ENCODE data around the gene CSNK2A2.

CSNK2A2 gene

GRCh38 chr16:58198022-58198683 is at the start of gene CSNK2A2:
Gene CSNK2A2, minus strand, starts transcription at chr16:58198106. Its CDS starts 370 bp downstream, at chr16:58197736.
- H3K4me1 Mint-ChIP-seq = peaks cover 16 to 34% of the 10 kb centered on the region in 2 donors

GRCh38 chr16:58243528-58244004 is 45.7 kb upstream of the CSNK2A2 start:
- H3K9me3 Mint-ChIP-seq = no peaks in the 10 kb centered on the region
- H3K27ac Mint-ChIP-seq = peak overlapping the region; percentile 40
- ATAC-seq (replicated peaks) = peak; percentile 99 to 100
- H3K36me3 Mint-ChIP-seq = no peaks in the 10 kb centered on the region
- peaks cover 10 to 19% of the 10 kb centered on the region in 2 donors for H3K4me1 Mint-ChIP-seq
- H3K27me3 Mint-ChIP-seq = peaks cover 33 to 42% of the 10 kb centered on the region in 2 donors
- H3K4me3 Mint-ChIP-seq = peak overlapping the region; percentile 5 to 20
- peak; percentile 66 for DNase-seq

More at GRCh38 chr16:58198022-58198683, at the start of gene CSNK2A2:
- Mint-ChIP-seq H3K27ac (peak within 1 kb of the TSS; percentile 94), H3K4me3 (peak within 1 kb of the TSS; percentile 92), H3K36me3 (peaks cover 16 to 29% of the 10 kb centered on the region in 2 donors), H3K27me3 (peaks cover 18 to 29% of the 10 kb centered on the region in 2 donors), H3K9me3 (no peaks in the 10 kb centered on the region)
- DNase-seq (peak; percentile 44), ATAC-seq (replicated peaks) (peak; percentile 95)

DNA sequence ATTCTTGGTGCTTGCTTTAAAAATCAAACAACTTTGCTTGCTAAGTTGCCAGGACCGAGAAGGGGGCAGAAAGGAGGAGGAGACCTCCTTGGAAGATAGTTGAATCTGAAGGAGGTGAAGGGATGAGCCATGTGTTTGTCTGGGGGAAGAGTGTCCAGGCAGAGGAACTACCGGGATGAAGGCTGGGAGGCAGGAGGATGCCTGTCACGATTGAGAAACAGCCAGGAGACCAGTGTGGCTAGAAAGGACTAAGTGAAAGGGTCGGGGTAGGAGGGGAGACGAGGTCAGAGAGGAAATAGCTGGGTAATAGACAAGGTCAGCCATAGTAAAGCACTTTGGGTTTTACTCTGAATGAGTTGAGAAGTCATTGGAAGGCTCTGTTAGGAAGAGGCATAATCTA is 38.9 kb upstream of the CSNK2A2 start:
- Mint-ChIP-seq H3K4me3 (no peak overlapping the region), H3K27me3 (peaks cover 47 to 50% of the 10 kb centered on the region in 2 donors), H3K36me3 (peaks cover 0 to 1% of the 10 kb centered on the region in 2 donors), H3K27ac (no peak overlapping the region), H3K4me1 (peaks cover 10 to 11% of the 10 kb centered on the region in 2 donors), H3K9me3 (no peaks in the 10 kb centered on the region)
- DNase-seq (no peak), ATAC-seq (replicated peaks) (no peak)

GRCh38 chr16:58236231-58236690 is 38.4 kb upstream of the CSNK2A2 start:
- H3K36me3 Mint-ChIP-seq = peaks cover 0 to 1% of the 10 kb centered on the region in 2 donors
- no peak overlapping the region for H3K27ac Mint-ChIP-seq
- peak; percentile 93 to 97 for ATAC-seq (replicated peaks)
- peaks cover 42 to 44% of the 10 kb centered on the region in 2 donors for H3K27me3 Mint-ChIP-seq
- H3K4me3 Mint-ChIP-seq = peak overlapping the region; percentile 82 to 88
- H3K4me1 Mint-ChIP-seq = peaks cover 10 to 11% of the 10 kb centered on the region in 2 donors
- H3K9me3 Mint-ChIP-seq = no peaks in the 10 kb centered on the region
- peak; percentile 43 for DNase-seq

- Mint-ChIP-seq H3K36me3 (peaks cover 0 to 1% of the 10 kb centered on the region in 2 donors), H3K4me3 (peak overlapping the region; percentile 82 to 88), H3K9me3 (no peaks in the 10 kb centered on the region), H3K27ac (no peak overlapping the region), H3K27me3 (peaks cover 41 to 42% of the 10 kb centered on the region in 2 donors), H3K4me1 (peaks cover 10 to 11% of the 10 kb centered on the region in 2 donors)
- DNase-seq (no peak), ATAC-seq (replicated peaks) (no peak)
Measured at GRCh38 chr16:58235663-58236062, 37.8 kb upstream of the CSNK2A2 start.

GRCh38 chr16:58234831-58235595 is 37.1 kb upstream of the CSNK2A2 start:
- Mint-ChIP-seq H3K9me3 (no peaks in the 10 kb centered on the region), H3K27ac (no peak overlapping the region), H3K4me1 (peaks cover 10 to 11% of the 10 kb centered on the region in 2 donors), H3K27me3 (peaks cover 37 to 42% of the 10 kb centered on the region in 2 donors), H3K36me3 (peaks cover 0 to 1% of the 10 kb centered on the region in 2 donors), H3K4me3 (no peak overlapping the region)
- DNase-seq (no peak), ATAC-seq (replicated peaks) (no peak)

GRCh38 chr16:58230259-58230658 is 32.4 kb upstream of the CSNK2A2 start:
- ATAC-seq (replicated peaks) = no peak
- H3K4me3 Mint-ChIP-seq = no peak overlapping the region
- H3K27me3 Mint-ChIP-seq = peaks cover 19 to 22% of the 10 kb centered on the region in 2 donors
- no peak for DNase-seq
- H3K36me3 Mint-ChIP-seq = no peaks in the 10 kb centered on the region
- no peaks in the 10 kb centered on the region for H3K4me1 Mint-ChIP-seq
- H3K9me3 Mint-ChIP-seq = no peaks in the 10 kb centered on the region
- no peak overlapping the region for H3K27ac Mint-ChIP-seq

- no peak for DNase-seq
- ATAC-seq (replicated peaks) = no peak
- no peak overlapping the region for H3K4me3 Mint-ChIP-seq
- no peaks in the 10 kb centered on the region for H3K36me3 Mint-ChIP-seq
- H3K9me3 Mint-ChIP-seq = no peaks in the 10 kb centered on the region
- no peak overlapping the region for H3K27ac Mint-ChIP-seq
- no peaks in the 10 kb centered on the region for H3K4me1 Mint-ChIP-seq
- H3K27me3 Mint-ChIP-seq = peaks cover 35 to 44% of the 10 kb centered on the region in 2 donors
Measured at GRCh38 chr16:58226790-58227189, 28.9 kb upstream of the CSNK2A2 start.

- H3K27me3 Mint-ChIP-seq = peaks cover 38 to 49% of the 10 kb centered on the region in 2 donors
Measured at GRCh38 chr16:58225965-58226602, 28.2 kb upstream of the CSNK2A2 start.

GRCh38 chr16:58222532-58223316 is 24.8 kb upstream of the CSNK2A2 start:
- DNase-seq = no peak
- no peak overlapping the region for H3K27ac Mint-ChIP-seq
- peaks cover 56 to 80% of the 10 kb centered on the region in 2 donors for H3K27me3 Mint-ChIP-seq

More at GRCh38 chr16:58225965-58226602, 28.2 kb upstream of the CSNK2A2 start:
- Mint-ChIP-seq H3K9me3 (no peaks in the 10 kb centered on the region), H3K36me3 (no peaks in the 10 kb centered on the region), H3K4me3 (no peak overlapping the region), H3K27ac (no peak overlapping the region), H3K4me1 (no peaks in the 10 kb centered on the region)
- DNase-seq (no peak), ATAC-seq (replicated peaks) (no peak)

DNA sequence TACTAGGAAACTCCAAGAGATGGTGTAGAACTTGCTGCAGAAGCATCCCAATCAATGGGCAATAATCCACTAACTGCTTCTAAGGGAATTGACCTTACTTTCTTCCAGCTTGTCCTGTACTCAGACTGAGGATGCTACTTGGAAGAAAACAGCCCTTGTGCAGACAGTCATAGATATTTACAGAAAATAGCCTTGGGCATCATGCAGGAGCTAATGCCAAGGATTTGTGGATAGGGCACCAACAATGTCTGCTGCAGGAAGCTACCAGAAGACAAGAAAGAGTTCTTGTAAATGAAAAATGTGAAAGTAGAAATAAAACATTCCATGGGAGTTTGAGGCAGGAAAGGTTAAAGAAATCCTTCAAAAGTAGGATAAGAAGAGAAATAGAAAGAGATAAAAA is 21.5 kb upstream of the CSNK2A2 start:
- Mint-ChIP-seq H3K4me1 (peaks cover 7% of the 10 kb centered on the region in 2 donors), H3K4me3 (no peak overlapping the region), H3K9me3 (peaks cover 4 to 5% of the 10 kb centered on the region in 2 donors), H3K36me3 (no peaks in the 10 kb centered on the region), H3K27me3 (peaks cover 45 to 80% of the 10 kb centered on the region in 2 donors), H3K27ac (no peak overlapping the region)
- DNase-seq = no peak
- ATAC-seq (replicated peaks) = no peak

More at GRCh38 chr16:58222532-58223316, 24.8 kb upstream of the CSNK2A2 start:
- Mint-ChIP-seq H3K4me3 (no peak overlapping the region), H3K36me3 (no peaks in the 10 kb centered on the region), H3K9me3 (peaks cover 0 to 3% of the 10 kb centered on the region in 2 donors), H3K4me1 (no peaks in the 10 kb centered on the region)
- ATAC-seq (replicated peaks) = no peak

DNA sequence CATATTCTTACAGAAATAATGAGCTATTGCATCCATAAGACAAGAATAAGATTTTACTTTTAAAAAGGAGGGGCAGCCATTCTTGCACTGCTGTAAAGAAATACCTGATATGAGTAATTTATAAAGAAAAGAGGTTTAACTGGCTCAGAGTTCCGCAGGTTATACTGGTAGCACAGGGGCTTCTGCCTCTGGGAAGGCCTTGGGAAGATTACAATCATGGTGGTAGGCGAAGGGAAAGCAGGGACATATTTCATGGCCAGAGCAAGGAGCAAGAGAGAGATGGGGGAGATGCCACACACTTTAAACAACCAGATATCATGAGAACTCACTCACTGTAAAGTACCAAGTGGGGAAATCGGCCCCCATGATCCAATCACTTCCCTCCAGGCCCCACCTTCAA is 20.9 kb upstream of the CSNK2A2 start:
- H3K27me3 Mint-ChIP-seq = peaks cover 39 to 73% of the 10 kb centered on the region in 2 donors
- H3K27ac Mint-ChIP-seq = no peak overlapping the region
- no peak for DNase-seq
- no peak overlapping the region for H3K4me3 Mint-ChIP-seq
- H3K4me1 Mint-ChIP-seq = peaks cover 7 to 9% of the 10 kb centered on the region in 2 donors
- ATAC-seq (replicated peaks) = no peak
- H3K36me3 Mint-ChIP-seq = no peaks in the 10 kb centered on the region
- H3K9me3 Mint-ChIP-seq = peaks cover 4 to 5% of the 10 kb centered on the region in 2 donors

DNA sequence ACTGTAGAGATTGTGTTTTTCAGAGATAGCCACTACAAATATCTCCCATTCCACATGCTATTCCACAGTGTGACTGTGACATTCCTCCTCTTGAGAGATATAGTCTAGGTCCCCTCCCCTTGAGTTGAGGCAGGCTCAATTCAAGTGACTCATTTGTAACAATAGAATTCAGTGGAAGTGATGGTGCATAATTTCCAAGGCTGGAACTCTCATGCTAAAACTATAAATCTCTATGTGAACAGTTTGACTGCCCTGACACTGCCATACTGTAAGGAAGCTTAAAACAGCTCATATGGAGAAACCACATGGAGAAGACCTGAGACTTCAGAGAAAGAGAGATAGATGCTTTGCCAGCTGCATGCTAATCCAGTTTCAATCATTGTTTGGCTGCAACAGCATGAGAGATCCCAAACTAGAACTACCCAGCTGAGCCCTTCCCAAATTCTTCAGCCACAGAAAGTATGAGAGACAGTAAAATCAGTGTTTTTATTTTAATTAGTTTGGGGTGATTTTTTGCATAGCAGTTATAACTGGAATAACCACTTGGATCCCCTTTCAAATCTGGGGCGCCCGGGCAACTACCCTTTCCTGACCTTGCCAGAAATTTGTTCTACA is 19.5 kb upstream of the CSNK2A2 start:
- H3K27me3 Mint-ChIP-seq = peaks cover 30 to 64% of the 10 kb centered on the region in 2 donors
- no peaks in the 10 kb centered on the region for H3K36me3 Mint-ChIP-seq
- peaks cover 7 to 13% of the 10 kb centered on the region in 2 donors for H3K4me1 Mint-ChIP-seq
- H3K27ac Mint-ChIP-seq = no peak overlapping the region
- DNase-seq (no peak), ATAC-seq (replicated peaks) (no peak)
- peaks cover 4 to 5% of the 10 kb centered on the region in 2 donors for H3K9me3 Mint-ChIP-seq
- no peak overlapping the region for H3K4me3 Mint-ChIP-seq
